Adrenal gland (tissue), 19 donors: ENCODE measurements around the gene FAM219B. TPM values are rescaled to one million over a fixed set of nuclear protein-coding genes. Genes with fewer than 3 reads are reported as not detected.

Source experiments
- DNase-seq, 7 donors: peaks; one replicate each; pipeline ENCODE4 v3.0.0-alpha.2; 2019 to 2020
- H3K27ac ChIP-seq, 5 donors: fragments of 200-600 bp; sonication (generic) in 4 of 5; 1 replicate in 3 of 5; 2 replicates in 2 of 5; pipeline versions ENCODE4 v1.5.1 to v1.8.0; 2016 to 2020; ENCODE audit warnings: mild to moderate bottlenecking in 1 of 5
- H3K27me3 ChIP-seq: fragments of 200-600 bp; 2 replicates; pipeline ENCODE4 v1.8.0; 2021
- H3K36me3 ChIP-seq, 2 donors: fragments of 200-600 bp; replicated peaks in 1 of 2; 1 replicate in 1 of 2; 2 replicates in 1 of 2; pipeline versions ENCODE4 v1.5.1 to v1.8.0; 2018 to 2022
- H3K4me1 ChIP-seq, 2 donors: fragments of 200-600 bp; replicated peaks in 1 of 2; 1 replicate in 1 of 2; 2 replicates in 1 of 2; pipeline versions ENCODE4 v1.5.1 to v1.8.0; 2018 to 2021
- H3K4me3 ChIP-seq, 4 donors: fragments of 200-600 bp; sonication (generic) in 3 of 4; one replicate each; pipeline ENCODE4 v1.5.1; 2016 to 2018
- H3K9me3 ChIP-seq, 3 donors: fragments of 200-600 bp; sonication (generic) in 1 of 3; replicated peaks in 1 of 3; 1 replicate in 2 of 3; 2 replicates in 1 of 3; pipeline versions ENCODE4 v1.5.1 to v1.8.0; 2016 to 2021
- POLR2A ChIP-seq, 2 donors: fragments of 450-650 bp; IDR thresholded peaks; one replicate each; pipeline ENCODE4 v1.6.1; 2017; ENCODE audit warnings: antibody characterized with exemption in 2 of 2, mild to moderate bottlenecking in 2 of 2, moderate library complexity in 1 of 2
- WGBS, 4 donors: extraction: QIAGEN DNeasy Blood & Tissue Kit in 2 of 4; methylation state at CpG; one replicate each; pipeline versions ENCODE4 v1.1.5 to v1.1.7; 2013 to 2017; 5-methylcytosine and 5-hydroxymethylcytosine counted together
- intact Hi-C, 2 donors: fragments of 100-400 bp; cut with DNase I; formaldehyde crosslinking; loops; one replicate each; pipeline versions ENCODE4 v1.14.1 to v1.15.0; 2022 to 2023
- long read RNA-seq, 10 donors: library from polyadenylated mRNA in 3 of 10; unstranded in 2 of 10; stranded (forward) in 1 of 10; transcript quantifications; one replicate each; pipeline ENCODE4 v2.0.0 and lab custom pipeline, GENCODE V29; 2021 to 2026
- polyA plus RNA-seq, 3 donors: library from polyadenylated mRNA; stranded (reverse); fragments of 200-250 nt in 2 of 3; fragments of 350-450 nt in 1 of 3; fragmentation: Illumina TruSeq in 1 of 3; extraction: RNeasy Lipid Tissue Mini Kit (QIAGEN cat#74804) in 1 of 3; gene quantifications; one replicate each; pipeline ENCODE4 v1.2.3, GENCODE V29; 2013 to 2014
- total RNA-seq, 9 donors: library from RNA; depleted of rRNA in 4 of 9; stranded (reverse); fragments of >200 nt in 4 of 9; fragments of 120-200 nt in 1 of 9; fragmentation: NEBNext Ultra II Directional in 1 of 9; extraction: Animal tissue kit (Norgen Biotek cat#: 25700) in 1 of 9; gene quantifications; one replicate each; pipeline versions ENCODE4 v1.1.0 to v1.2.4, GENCODE V29; 2013 to 2023
- TF ChIP-seq, protein P1 (sequence below), 6 experiments: fragments of 450-650 bp in 4 of 6; fragments of 200-600 bp in 2 of 6; sonication (generic) in 1 of 6; IDR thresholded peaks; 1 replicate in 5 of 6; 2 replicates in 1 of 6; pipeline versions ENCODE4 v1.5.1 to v1.8.0; 2016 to 2021; ENCODE audit warnings: antibody characterized with exemption in 6 of 6, mild to moderate bottlenecking in 2 of 6, moderate library complexity in 1 of 6
- donor health status: healthy with polysubstance abuse.
- donor health status: Bipolar disorder and iron deficiency.
- donor health status: DM: yes; HTN: yes; CAD: no.
- donor health status: DM: no; HTN: no; CAD: no.
- donor health status: DM: no; HTN: no; CAD: no.
- donor health status: DM: yes; HTN: yes; CAD: no.

FAM219B gene, protein sequence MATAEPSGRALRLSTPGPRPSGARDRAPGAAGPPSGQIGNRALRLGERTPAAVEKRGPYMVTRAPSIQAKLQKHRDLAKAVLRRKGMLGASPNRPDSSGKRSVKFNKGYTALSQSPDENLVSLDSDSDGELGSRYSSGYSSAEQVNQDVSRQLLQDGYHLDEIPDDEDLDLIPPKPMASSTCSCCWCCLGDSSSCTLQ
- total RNA-seq (100 to 1,000 TPM in 2 of 9 donors, 10 to 100 TPM in 7; 44.0 to 112 (median 82.3) TPM), polyA plus RNA-seq (10 to 100 TPM; 45.0 to 54.5 (median 51.4) TPM)
- long read RNA-seq, donor 1, transcript FAM219B-201 (5 exons, 3,550 nt), result major isoform, 7 of 10 reads
- long read RNA-seq, donor 1, partial matches to known transcripts, result 0 of 10 reads
- long read RNA-seq, donor 1, other reads (novel, unspliced or antisense), result 0 of 10 reads
- long read RNA-seq, donor 2, partial matches to known transcripts, result 0 of 2 reads
- long read RNA-seq, donor 2, other reads (novel, unspliced or antisense), result 0 of 2 reads
- long read RNA-seq, donor 3, transcript FAM219B-201 (5 exons, 3,550 nt), result major isoform, 5 of 9 reads
- long read RNA-seq, donor 3, partial matches to known transcripts, result 0 of 9 reads
- long read RNA-seq, donor 3, other reads (novel, unspliced or antisense), result 0 of 9 reads
- long read RNA-seq, donor 4, partial matches to known transcripts, result 2 of 14 reads
- long read RNA-seq, donor 4, other reads (novel, unspliced or antisense), result 7 of 14 reads
- long read RNA-seq, donor 5, transcript FAM219B-201 (5 exons, 3,550 nt), result major isoform, 26 of 99 reads
- long read RNA-seq, donor 5, transcript FAM219B-211 (4 exons, 1,057 nt), result minor isoform, 6 of 99 reads
- long read RNA-seq, donor 5, transcript FAM219B-202 (5 exons, 587 nt), result minor isoform, 5 of 99 reads
- long read RNA-seq, donor 5, transcript FAM219B-217 (4 exons, 3,219 nt), result minor isoform, 14 of 99 reads
- long read RNA-seq, donor 5, partial matches to known transcripts, result 9 of 99 reads
- long read RNA-seq, donor 5, other reads (novel, unspliced or antisense), result 34 of 99 reads
- long read RNA-seq, donor 6, partial matches to known transcripts, result 2 of 10 reads
- long read RNA-seq, donor 6, other reads (novel, unspliced or antisense), result 5 of 10 reads
- long read RNA-seq, donor 7, partial matches to known transcripts, result 0 of 3 reads
- long read RNA-seq, donor 7, other reads (novel, unspliced or antisense), result 0 of 3 reads
- long read RNA-seq, donor 8, transcript FAM219B-201 (5 exons, 3,550 nt), result major isoform, 8 of 14 reads
- long read RNA-seq, donor 8, partial matches to known transcripts, result 0 of 14 reads
- long read RNA-seq, donor 8, other reads (novel, unspliced or antisense), result 0 of 14 reads
- long read RNA-seq, donor 9, partial matches to known transcripts, result 0 of 9 reads
- long read RNA-seq, donor 9, other reads (novel, unspliced or antisense), result 0 of 9 reads
- long read RNA-seq, donor 10, partial matches to known transcripts, result 0 of 2 reads
- long read RNA-seq, donor 10, other reads (novel, unspliced or antisense), result 0 of 2 reads

DNA sequence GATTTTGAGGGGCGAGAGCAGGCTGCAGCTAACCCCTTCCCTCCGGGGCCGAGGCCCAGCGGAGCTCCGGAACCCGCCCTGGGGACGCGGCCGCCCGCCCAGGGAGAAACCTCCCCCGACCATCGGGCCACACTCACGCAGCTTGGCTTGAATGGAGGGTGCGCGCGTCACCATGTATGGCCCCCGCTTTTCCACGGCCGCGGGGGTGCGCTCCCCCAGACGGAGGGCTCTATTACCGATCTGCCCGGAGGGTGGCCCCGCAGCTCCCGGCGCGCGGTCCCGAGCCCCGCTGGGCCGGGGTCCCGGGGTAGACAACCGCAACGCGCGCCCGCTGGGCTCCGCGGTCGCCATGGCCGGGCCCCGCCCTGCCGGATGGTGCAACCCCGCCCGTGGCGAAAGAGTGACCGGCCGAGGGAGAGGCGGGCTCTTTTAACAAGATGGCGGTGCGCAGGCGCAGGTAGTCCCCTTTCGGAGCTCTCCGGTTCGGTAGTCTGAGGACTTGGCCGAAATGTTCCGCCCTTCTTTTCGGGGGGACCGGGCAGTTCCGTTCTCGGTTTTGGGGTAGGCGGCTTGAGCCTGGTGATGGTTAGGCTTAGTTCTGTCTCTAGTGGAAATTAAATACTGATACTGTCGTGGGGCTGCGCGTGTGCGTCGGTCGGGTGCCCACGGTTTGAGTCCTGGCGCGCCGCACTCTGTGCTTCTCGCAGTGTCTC lies at the start of gene FAM219B:
Gene FAM219B, minus strand, starts transcription at position 402 of the 713 bp plus-strand sequence. Its CDS starts 51 bp downstream, at position 351.
- Histone ChIP-seq H3K4me1 (peaks cover 6 to 29% of the 10 kb centered on the region in 2 donors), H3K4me3 (peak within 1 kb of the TSS; percentile 48 to 92 (median 86)), H3K9me3 (no peaks in the 10 kb centered on the region), H3K27me3 (no peaks in the 10 kb centered on the region), H3K36me3 (peaks cover 0 to 26% of the 10 kb centered on the region in 2 donors), H3K27ac (peak within 1 kb of the TSS; percentile 92 to 96 (median 93))
- intact Hi-C loops, result no loop called here
- TF ChIP-seq, protein P1, sequence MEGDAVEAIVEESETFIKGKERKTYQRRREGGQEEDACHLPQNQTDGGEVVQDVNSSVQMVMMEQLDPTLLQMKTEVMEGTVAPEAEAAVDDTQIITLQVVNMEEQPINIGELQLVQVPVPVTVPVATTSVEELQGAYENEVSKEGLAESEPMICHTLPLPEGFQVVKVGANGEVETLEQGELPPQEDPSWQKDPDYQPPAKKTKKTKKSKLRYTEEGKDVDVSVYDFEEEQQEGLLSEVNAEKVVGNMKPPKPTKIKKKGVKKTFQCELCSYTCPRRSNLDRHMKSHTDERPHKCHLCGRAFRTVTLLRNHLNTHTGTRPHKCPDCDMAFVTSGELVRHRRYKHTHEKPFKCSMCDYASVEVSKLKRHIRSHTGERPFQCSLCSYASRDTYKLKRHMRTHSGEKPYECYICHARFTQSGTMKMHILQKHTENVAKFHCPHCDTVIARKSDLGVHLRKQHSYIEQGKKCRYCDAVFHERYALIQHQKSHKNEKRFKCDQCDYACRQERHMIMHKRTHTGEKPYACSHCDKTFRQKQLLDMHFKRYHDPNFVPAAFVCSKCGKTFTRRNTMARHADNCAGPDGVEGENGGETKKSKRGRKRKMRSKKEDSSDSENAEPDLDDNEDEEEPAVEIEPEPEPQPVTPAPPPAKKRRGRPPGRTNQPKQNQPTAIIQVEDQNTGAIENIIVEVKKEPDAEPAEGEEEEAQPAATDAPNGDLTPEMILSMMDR (IDR thresholded peaks at IDR 0.05), result no peak
- TF ChIP-seq POLR2A (IDR thresholded peaks at IDR 0.05), result peak; percentile 51 to 81
- peak; percentile 90 to 95 (median 94) for DNase-seq
- WGBS, 4 donors, result 0 to 1% (median 0%) methylated on average over 32 to 74 of the region's 74 CpGs; no CpG with 5 or more reads in 1 of the 4 donors

DNA sequence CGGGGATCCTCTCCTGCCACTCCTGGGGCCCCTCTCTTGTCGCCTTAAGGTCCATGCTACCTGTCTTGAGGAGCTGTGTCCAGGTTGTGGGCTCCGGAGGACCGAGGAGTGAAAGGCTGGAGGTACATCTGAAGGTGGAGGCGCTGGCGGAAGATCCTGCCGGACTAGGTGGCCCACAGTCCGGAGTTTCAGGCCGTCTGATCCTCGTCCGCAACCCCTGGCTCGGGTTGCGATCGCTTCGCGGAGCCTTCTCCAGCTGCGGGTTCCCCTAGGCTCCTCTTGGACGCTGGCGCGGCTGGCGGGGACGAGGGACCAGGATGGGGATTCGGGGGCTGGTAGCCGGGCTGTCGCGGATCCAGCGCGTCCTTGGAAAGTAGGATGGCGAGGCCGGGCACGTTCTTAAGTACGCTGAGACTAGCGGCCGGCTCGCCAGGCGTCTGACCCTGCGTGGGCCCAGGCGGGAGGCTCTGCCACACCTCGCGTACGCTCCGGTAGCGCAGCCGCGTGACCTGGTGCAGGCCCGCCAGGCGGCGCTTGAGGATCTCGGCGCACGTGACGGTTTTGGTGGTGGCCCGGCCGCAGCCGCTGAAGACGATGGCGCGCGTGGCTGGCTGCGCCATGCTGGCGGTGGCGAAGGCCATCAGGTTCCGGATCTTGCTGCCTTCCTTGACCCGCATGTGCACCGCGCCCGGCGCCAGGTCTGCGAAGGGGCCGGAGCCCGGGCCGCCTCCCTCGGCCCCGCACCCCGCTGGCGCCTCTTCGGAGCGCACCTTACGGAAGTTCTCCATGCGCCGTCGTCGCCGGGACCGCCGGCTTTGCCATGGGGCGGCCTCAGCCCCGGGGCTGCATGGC lies 49.4 kb upstream of the FAM219B start:
- intact Hi-C loops, result loop anchor here in 1 of 2 donors (10.0 kb wide), 1 partner anchor 321 kb away; no protein-coding TSS in a partner anchor
- Histone ChIP-seq H3K9me3 (no peaks in the 10 kb centered on the region), H3K27me3 (no peaks in the 10 kb centered on the region), H3K36me3 (no peaks in the 10 kb centered on the region), H3K4me3 (peak overlapping the region in 2 of 4 donors; percentile 54 to 74), H3K27ac (peak overlapping the region; percentile 20 to 94 (median 83)), H3K4me1 (peaks cover 18 to 51% of the 10 kb centered on the region in 2 donors)
- TF ChIP-seq, protein P1 (IDR thresholded peaks at IDR 0.05), result peak in 5 of 6 experiments; percentile 21 to 53 (median 42)
- no peak for TF ChIP-seq POLR2A (IDR thresholded peaks at IDR 0.05)
- 17 to 71% (median 36%) methylated on average over 4 to 88 of the region's 88 CpGs for WGBS, 4 donors
- DNase-seq, result peak; percentile 80 to 91 (median 82)

DNA sequence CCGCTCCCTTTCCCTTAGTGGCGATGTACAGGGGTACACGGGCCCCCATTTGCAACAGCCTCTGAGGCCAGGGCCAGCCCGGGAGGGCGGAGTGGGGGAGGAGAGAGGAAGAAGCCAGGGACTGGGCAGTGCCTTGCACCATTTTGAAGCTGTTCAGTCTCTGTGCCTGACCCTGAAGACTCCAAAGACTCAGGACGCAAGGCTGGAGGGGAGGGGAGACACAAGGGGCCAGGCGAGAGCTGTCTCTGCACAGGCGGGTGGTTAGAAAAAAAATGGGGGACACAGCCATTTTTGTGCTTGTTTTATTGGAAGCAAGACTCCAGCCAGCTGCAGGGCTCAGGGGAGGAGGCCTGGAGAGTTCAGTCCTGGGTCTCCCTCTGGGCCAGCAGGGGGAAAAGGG lies 48.4 kb upstream of the FAM219B start:
- DNase-seq, result peak in 2 of 7 donors; percentile 27 to 33
- TF ChIP-seq, protein P1 (IDR thresholded peaks at IDR 0.05), result no peak
- no peak for TF ChIP-seq POLR2A (IDR thresholded peaks at IDR 0.05)
- intact Hi-C loops, result loop anchor here in 1 of 2 donors (10.0 kb wide), 1 partner anchor 320 kb away; no protein-coding TSS in a partner anchor
- Histone ChIP-seq H3K36me3 (no peaks in the 10 kb centered on the region), H3K27ac (peak overlapping the region; percentile 20 to 94 (median 83)), H3K4me1 (peaks cover 18 to 52% of the 10 kb centered on the region in 2 donors), H3K4me3 (peak overlapping the region in 1 of 4 donors; percentile 74), H3K27me3 (no peaks in the 10 kb centered on the region), H3K9me3 (no peaks in the 10 kb centered on the region)
- WGBS, 4 donors, result 27 to 45% (median 33%) methylated on average over 7 to 8 of the region's 8 CpGs
